ENCODE data around the gene AKIRIN2. TPM values are rescaled to one million over a fixed set of nuclear protein-coding genes. Genes with fewer than 3 reads are reported as not detected.
A peak's percentile ranks its signal among the peaks of the same experiment; 100 is the strongest.

AKIRIN2 gene
- total and polyA plus RNA-seq, 7 experiments from 2014 or later: 28.8 to 197 (median 54.6) TPM

DNA sequence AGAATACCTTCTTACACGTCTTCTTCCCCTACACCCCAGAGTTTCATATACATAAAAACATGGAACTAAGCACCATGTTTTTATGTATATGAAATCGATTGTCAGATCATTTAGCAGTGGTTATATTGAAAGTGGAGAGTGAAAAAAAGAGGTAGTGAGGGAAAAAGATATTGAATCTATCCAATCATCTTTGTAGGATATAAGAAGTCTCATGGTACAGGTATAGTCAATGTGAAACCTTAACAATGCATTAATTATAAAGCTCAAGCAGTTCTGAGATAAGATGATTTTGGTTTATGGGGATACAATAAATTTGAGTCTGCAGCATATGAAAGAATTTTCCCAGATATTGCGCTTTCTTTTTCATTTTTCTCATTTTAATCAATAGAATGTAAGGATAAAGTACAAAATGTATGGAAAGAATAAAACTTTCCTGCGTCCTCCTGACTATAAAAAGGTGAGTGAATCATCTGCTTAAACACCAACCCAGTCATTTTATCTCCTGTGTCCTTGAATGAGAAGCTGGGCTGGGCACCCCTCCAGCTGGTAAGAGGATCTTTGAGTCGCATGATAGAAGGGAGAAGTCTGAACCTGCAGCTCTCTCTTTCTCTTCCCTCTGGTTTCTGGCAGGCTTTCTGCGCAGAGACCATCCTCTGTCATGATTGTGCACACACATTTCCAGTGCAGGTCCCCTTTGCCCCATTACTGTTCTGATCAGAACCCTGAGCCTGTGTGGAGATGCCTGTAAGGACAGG lies 28.1 kb upstream of the AKIRIN2 start:
- Histone ChIP-seq H3K27me3 (ENCODE audit: control insufficient read depth in 2 of 2, insufficient read depth in 2 of 2, low read length in 2 of 2) (no peaks in the 10 kb centered on the region), H3K4me3 (ENCODE audit: low read length) (no peak overlapping the region), H3K36me3 (ENCODE audit: control insufficient read depth in 2 of 3, insufficient read depth in 3 of 3, low read length in 3 of 3) (no peaks in the 10 kb centered on the region), H3K4me1 (ENCODE audit: control insufficient read depth in 2 of 2, insufficient read depth in 2 of 2, low read length in 2 of 2) (peaks cover 0 to 16% of the 10 kb centered on the region in 2 donors), H3K27ac (ENCODE audit: low read depth, low read length) (no peak overlapping the region), H3K9me3 (ENCODE audit: control insufficient read depth in 2 of 3, low read length in 3 of 3) (no peaks in the 10 kb centered on the region)
- peaks cover 0 to 5% (median 0%) of the 10 kb centered on the region in 5 donors for H3K36me3 Mint-ChIP-seq
- DNase-seq (no peak), ATAC-seq (no peak)
- peaks cover 0 to 7% (median 0%) of the 10 kb centered on the region in 11 donors for H3K9me3 Mint-ChIP-seq
- ChIA-PET CTCF (interaction anchor here (0.6 kb wide), 1 partner anchor 193 kb away, joined by 3 read pairs; no protein-coding TSS in a partner anchor), POLR2A (no interaction called here)
- peak overlapping the region in 1 of 9 donors; percentile 12 for H3K27ac Mint-ChIP-seq
- H3K4me3 Mint-ChIP-seq: no peak overlapping the region
- peaks cover 4 to 14% (median 12%) of the 10 kb centered on the region in 7 donors for H3K4me1 Mint-ChIP-seq
- peaks cover 0 to 7% (median 0%) of the 10 kb centered on the region in 5 donors for H3K27me3 Mint-ChIP-seq
- intact Hi-C loops (cut with micrococcal nuclease): no loop called here

DNA sequence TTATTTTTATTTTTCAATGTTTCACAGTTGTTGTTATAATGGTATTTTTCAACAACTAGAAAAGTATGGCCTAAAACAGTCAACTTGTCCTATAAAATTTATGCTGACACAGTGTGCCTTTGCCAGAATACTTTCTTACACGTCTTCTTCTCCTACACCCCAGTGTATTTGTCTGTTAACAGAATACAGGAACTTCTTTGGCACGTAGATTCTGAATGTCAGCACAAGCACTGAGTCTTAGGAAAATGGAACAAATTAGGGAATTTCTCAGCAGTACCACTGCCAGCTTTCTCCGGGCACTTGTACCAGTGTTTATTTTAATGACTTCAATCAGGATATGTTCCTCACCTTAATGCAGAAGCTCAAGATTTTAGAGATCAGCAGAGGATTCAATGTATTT lies 26.7 kb upstream of the AKIRIN2 start:
- H3K4me3 Mint-ChIP-seq: no peak overlapping the region
- intact Hi-C loops (cut with micrococcal nuclease): no loop called here
- CTCF ChIA-PET: no interaction called here
- POLR2A ChIA-PET: interaction anchor here (0.9 kb wide), 1 partner anchor 10 kb away, joined by 3 read pairs; no protein-coding TSS in a partner anchor
- H3K9me3 Mint-ChIP-seq: peaks cover 0 to 3% (median 0%) of the 10 kb centered on the region in 11 donors
- Histone ChIP-seq H3K27me3 (ENCODE audit: control insufficient read depth in 2 of 2, insufficient read depth in 2 of 2, low read length in 2 of 2) (no peaks in the 10 kb centered on the region), H3K4me3 (ENCODE audit: low read length) (no peak overlapping the region), H3K9me3 (ENCODE audit: control insufficient read depth in 2 of 3, low read length in 3 of 3) (no peaks in the 10 kb centered on the region), H3K36me3 (ENCODE audit: control insufficient read depth in 2 of 3, insufficient read depth in 3 of 3, low read length in 3 of 3) (no peaks in the 10 kb centered on the region), H3K27ac (ENCODE audit: low read depth, low read length) (no peak overlapping the region), H3K4me1 (ENCODE audit: control insufficient read depth in 2 of 2, insufficient read depth in 2 of 2, low read length in 2 of 2) (peaks cover 0 to 16% of the 10 kb centered on the region in 2 donors)
- H3K27ac Mint-ChIP-seq: no peak overlapping the region
- peaks cover 0 to 7% (median 0%) of the 10 kb centered on the region in 5 donors for H3K27me3 Mint-ChIP-seq
- ATAC-seq (no peak), DNase-seq (no peak)
- peaks cover 8 to 20% (median 12%) of the 10 kb centered on the region in 7 donors for H3K4me1 Mint-ChIP-seq
- peaks cover 0 to 5% (median 0%) of the 10 kb centered on the region in 5 donors for H3K36me3 Mint-ChIP-seq

DNA sequence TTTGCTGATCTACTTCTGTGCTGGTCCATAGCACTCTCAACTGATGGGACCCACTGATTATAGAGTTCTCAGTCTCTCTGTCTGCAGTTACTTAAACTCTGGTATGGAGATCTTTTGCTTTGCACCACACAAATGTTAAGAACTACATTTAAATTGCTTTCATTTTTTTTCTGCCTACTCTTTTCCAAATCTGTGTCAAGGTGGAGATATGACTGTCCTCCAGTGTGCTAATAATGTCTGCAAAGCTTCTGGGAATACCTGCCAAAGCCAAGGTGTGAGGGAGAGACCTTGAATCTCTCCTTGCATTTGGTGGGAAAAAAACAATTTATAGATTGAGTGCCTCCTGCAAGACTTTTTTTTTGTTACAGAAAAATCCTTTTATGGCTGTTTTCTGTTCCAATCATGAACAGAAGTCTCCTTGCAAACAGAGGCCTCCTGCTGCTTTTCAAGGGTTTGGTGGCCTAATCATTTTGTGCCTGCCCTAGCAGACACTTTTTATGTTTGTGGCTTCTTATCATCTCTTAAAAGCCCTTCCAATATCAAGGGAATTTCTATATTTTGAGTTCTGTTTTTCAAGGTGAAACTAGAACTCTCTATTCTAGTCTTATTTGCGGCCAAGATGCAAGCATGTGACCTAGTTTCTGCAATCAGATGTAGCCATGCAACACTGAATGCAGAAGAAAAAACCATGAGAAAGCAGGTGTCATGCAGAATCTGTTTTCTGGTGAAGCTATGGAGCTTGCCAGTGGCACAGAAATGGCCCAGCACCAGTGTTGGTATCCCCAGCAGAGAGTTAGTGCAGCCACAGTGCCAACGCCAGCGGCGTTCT lies 23.2 kb upstream of the AKIRIN2 start:
- intact Hi-C loops (cut with micrococcal nuclease): no loop called here
- Mint-ChIP-seq H3K4me3 (no peak overlapping the region), H3K4me1 (peaks cover 0 to 22% (median 0%) of the 10 kb centered on the region in 7 donors), H3K27ac (peak overlapping the region in 1 of 9 donors; percentile 51), H3K36me3 (peaks cover 0 to 5% (median 0%) of the 10 kb centered on the region in 5 donors), H3K27me3 (peaks cover 0 to 2% (median 0%) of the 10 kb centered on the region in 5 donors), H3K9me3 (peaks cover 0 to 3% (median 0%) of the 10 kb centered on the region in 11 donors)
- ATAC-seq (peak; percentile 52), DNase-seq (no peak)
- H3K4me3 ChIP-seq (ENCODE audit: low read length): no peak overlapping the region
- H3K27me3 ChIP-seq (ENCODE audit: control insufficient read depth in 2 of 2, insufficient read depth in 2 of 2, low read length in 2 of 2): no peaks in the 10 kb centered on the region
- ChIA-PET CTCF (no interaction called here), POLR2A (no interaction called here)
- H3K9me3 ChIP-seq (ENCODE audit: control insufficient read depth in 2 of 3, low read length in 3 of 3): no peaks in the 10 kb centered on the region
- no peaks in the 10 kb centered on the region for H3K36me3 ChIP-seq (ENCODE audit: control insufficient read depth in 2 of 3, insufficient read depth in 3 of 3, low read length in 3 of 3)
- H3K27ac ChIP-seq (ENCODE audit: low read depth, low read length): no peak overlapping the region
- peaks cover 0 to 5% of the 10 kb centered on the region in 2 donors for H3K4me1 ChIP-seq (ENCODE audit: control insufficient read depth in 2 of 2, insufficient read depth in 2 of 2, low read length in 2 of 2)

DNA sequence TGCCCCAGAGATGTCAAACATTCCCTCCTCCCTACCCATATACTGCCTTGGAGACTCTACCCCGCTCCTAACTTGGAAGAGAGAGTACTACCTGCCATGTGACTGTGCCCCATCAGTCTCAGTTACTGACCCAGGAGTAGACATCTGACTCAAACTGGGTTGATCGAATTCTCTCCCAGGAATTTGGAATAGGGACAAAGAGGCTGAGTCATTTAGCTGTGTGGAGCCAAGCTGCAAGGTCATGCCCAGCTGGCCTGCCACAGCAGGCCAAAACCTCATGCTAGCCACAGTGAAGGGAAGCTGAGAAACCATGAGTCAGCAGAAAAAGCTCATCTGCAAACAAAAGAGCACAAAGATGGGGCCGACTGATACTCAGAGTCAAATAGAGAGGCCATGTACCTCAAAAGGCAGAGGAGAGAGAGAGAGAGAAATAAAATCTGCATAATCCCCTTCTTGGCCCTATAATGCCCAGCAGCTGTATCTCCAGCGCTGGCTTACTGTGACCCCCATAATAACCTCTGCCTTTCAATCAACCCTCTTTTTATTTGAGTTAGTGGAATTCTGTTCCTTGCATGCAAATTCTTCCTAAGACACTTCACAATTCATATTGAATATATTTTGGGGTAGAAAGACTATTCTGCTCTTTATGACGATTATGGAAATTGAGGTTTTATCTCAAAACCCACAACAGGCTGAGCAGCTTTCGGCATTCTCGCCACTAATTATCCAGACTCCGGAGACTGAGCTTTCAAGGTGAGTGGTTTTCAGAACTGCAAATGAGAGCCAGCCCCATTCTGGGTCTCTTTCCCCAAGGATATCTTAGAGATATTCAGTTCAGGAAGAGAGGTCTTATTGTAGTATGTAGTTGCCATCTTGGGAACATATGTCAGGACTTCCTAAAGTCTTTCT lies 21.4 kb upstream of the AKIRIN2 start:
- ATAC-seq: peak; percentile 56
- Mint-ChIP-seq H3K36me3 (peaks cover 0 to 5% (median 0%) of the 10 kb centered on the region in 5 donors), H3K27me3 (no peaks in the 10 kb centered on the region), H3K27ac (no peak overlapping the region), H3K9me3 (peaks cover 0 to 3% (median 0%) of the 10 kb centered on the region in 11 donors), H3K4me3 (no peak overlapping the region), H3K4me1 (peaks cover 0 to 22% (median 0%) of the 10 kb centered on the region in 7 donors)
- Histone ChIP-seq H3K27ac (ENCODE audit: low read depth, low read length) (no peak overlapping the region), H3K4me3 (ENCODE audit: low read length) (no peak overlapping the region), H3K9me3 (ENCODE audit: control insufficient read depth in 2 of 3, low read length in 3 of 3) (no peaks in the 10 kb centered on the region), H3K4me1 (ENCODE audit: control insufficient read depth in 2 of 2, insufficient read depth in 2 of 2, low read length in 2 of 2) (peaks cover 0 to 9% of the 10 kb centered on the region in 2 donors), H3K36me3 (ENCODE audit: control insufficient read depth in 2 of 3, insufficient read depth in 3 of 3, low read length in 3 of 3) (no peaks in the 10 kb centered on the region), H3K27me3 (ENCODE audit: control insufficient read depth in 2 of 2, insufficient read depth in 2 of 2, low read length in 2 of 2) (no peaks in the 10 kb centered on the region)
- POLR2A ChIA-PET: no interaction called here
- CTCF ChIA-PET: no interaction called here
- DNase-seq: no peak
- intact Hi-C loops (cut with micrococcal nuclease): no loop called here

DNA sequence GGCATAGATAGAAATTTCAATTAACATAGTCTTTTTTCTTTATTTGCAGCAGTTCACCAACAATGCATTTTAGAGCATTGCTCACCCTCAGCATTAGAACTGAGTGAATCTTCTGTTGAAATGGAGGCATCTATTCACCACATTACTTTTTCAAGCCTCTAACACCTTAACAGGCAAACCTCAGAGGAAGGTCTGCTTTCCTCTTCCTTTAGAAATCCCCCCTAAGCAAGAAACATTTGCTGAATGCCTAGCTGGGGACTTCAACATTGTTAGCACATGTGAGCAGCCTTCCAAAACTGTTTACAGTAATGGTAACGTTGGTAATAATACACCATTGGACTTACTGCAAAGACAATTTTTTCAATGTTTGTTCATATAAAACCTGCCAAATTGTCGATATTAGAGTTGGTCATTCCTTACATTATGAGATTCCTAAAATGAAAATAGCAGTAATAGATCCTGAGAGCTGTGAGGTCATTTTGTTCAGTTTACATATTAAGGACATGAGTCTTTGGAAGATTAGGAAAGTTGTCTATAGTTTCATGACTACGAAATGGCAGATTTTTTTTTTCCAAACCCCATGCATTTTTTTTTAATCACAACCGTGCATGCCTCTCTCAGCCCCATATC lies 20.6 kb upstream of the AKIRIN2 start:
- no peaks in the 10 kb centered on the region for H3K27me3 Mint-ChIP-seq
- Histone ChIP-seq H3K27me3 (ENCODE audit: control insufficient read depth in 2 of 2, insufficient read depth in 2 of 2, low read length in 2 of 2) (no peaks in the 10 kb centered on the region), H3K4me1 (ENCODE audit: control insufficient read depth in 2 of 2, insufficient read depth in 2 of 2, low read length in 2 of 2) (peaks cover 0 to 12% of the 10 kb centered on the region in 2 donors), H3K9me3 (ENCODE audit: control insufficient read depth in 2 of 3, low read length in 3 of 3) (no peaks in the 10 kb centered on the region), H3K27ac (ENCODE audit: low read depth, low read length) (no peak overlapping the region), H3K36me3 (ENCODE audit: control insufficient read depth in 2 of 3, insufficient read depth in 3 of 3, low read length in 3 of 3) (no peaks in the 10 kb centered on the region), H3K4me3 (ENCODE audit: low read length) (no peak overlapping the region)
- peaks cover 0 to 3% (median 0%) of the 10 kb centered on the region in 5 donors for H3K36me3 Mint-ChIP-seq
- H3K9me3 Mint-ChIP-seq: peaks cover 0 to 2% (median 0%) of the 10 kb centered on the region in 11 donors
- DNase-seq (no peak), ATAC-seq (no peak)
- peaks cover 0 to 22% (median 0%) of the 10 kb centered on the region in 7 donors for H3K4me1 Mint-ChIP-seq
- POLR2A ChIA-PET: no interaction called here
- no peak overlapping the region for H3K4me3 Mint-ChIP-seq
- CTCF ChIA-PET: no interaction called here
- H3K27ac Mint-ChIP-seq: no peak overlapping the region
- intact Hi-C loops (cut with micrococcal nuclease): no loop called here

DNA sequence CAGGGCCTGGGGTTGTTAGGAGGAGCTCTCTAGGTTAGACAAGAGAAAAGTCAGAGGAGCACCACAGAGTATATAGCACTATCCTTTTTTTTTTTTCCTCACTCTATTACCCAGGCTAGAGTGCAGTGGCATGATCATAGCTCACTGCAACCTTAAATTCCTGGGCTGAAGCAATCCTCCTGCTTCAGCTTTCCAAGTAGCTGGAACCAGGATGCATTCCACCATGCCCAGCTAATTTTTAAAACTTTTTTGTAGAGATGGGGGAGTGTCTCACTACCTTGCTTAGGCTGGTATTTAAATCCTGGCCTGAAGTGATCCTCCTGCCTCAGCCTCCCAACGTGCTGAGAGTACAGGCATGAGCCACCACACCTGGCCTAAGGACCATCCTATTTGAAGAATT lies 19.3 kb upstream of the AKIRIN2 start:
- intact Hi-C loops (cut with micrococcal nuclease): no loop called here
- H3K4me3 Mint-ChIP-seq: no peak overlapping the region
- H3K27ac Mint-ChIP-seq: no peak overlapping the region
- Histone ChIP-seq H3K36me3 (ENCODE audit: control insufficient read depth in 2 of 3, insufficient read depth in 3 of 3, low read length in 3 of 3) (no peaks in the 10 kb centered on the region), H3K27ac (ENCODE audit: low read depth, low read length) (no peak overlapping the region), H3K9me3 (ENCODE audit: control insufficient read depth in 2 of 3, low read length in 3 of 3) (no peaks in the 10 kb centered on the region), H3K4me1 (ENCODE audit: control insufficient read depth in 2 of 2, insufficient read depth in 2 of 2, low read length in 2 of 2) (peaks cover 0 to 12% of the 10 kb centered on the region in 2 donors), H3K4me3 (ENCODE audit: low read length) (no peak overlapping the region), H3K27me3 (ENCODE audit: control insufficient read depth in 2 of 2, insufficient read depth in 2 of 2, low read length in 2 of 2) (no peaks in the 10 kb centered on the region)
- no peak for DNase-seq
- POLR2A ChIA-PET: no interaction called here
- peaks cover 0 to 22% (median 0%) of the 10 kb centered on the region in 7 donors for H3K4me1 Mint-ChIP-seq
- ATAC-seq: no peak
- no peaks in the 10 kb centered on the region for H3K36me3 Mint-ChIP-seq
- H3K27me3 Mint-ChIP-seq: no peaks in the 10 kb centered on the region
- CTCF ChIA-PET: interaction anchor here (0.7 kb wide), 1 partner anchor 105 kb away, joined by 3 read pairs; no protein-coding TSS in a partner anchor
- H3K9me3 Mint-ChIP-seq: peaks cover 0 to 2% (median 0%) of the 10 kb centered on the region in 11 donors

All from naive thymus-derived CD4-positive, alpha-beta T cell (primary cell).